ENCODE measurements around the gene LOXHD1. TPM values are rescaled to one million over a fixed set of nuclear protein-coding genes. Genes with fewer than 3 reads are reported as not detected.

The LOXHD1 gene
- total RNA-seq, 1 donor from 2014 or later: not detected

Other genes with a start within 250 kb of the LOXHD1 start
- 0.23 TPM for gene ST8SIA5, start 99.8 kb upstream of the LOXHD1 start, total RNA-seq